IPS-NIHi11 (cell line): ENCODE results near the gene TST.
A peak's percentile ranks its signal among the peaks of the same experiment; 100 is the strongest.
"Not testable (repeated sequence)": the region's sequence is repeated elsewhere in the genome, so short reads cannot be mapped to it uniquely, and the experiment has no call there.

ENCODE experiments used
- DNase-seq: peaks from one replicate; pipeline ENCODE4 v3.0.0; 2012; ENCODE audit warnings: mixed read lengths, low spot score

The TST gene

GRCh38 chr22:37014415-37014806 is 4.8 kb downstream of the TST start:
- no peak for DNase-seq

DNA sequence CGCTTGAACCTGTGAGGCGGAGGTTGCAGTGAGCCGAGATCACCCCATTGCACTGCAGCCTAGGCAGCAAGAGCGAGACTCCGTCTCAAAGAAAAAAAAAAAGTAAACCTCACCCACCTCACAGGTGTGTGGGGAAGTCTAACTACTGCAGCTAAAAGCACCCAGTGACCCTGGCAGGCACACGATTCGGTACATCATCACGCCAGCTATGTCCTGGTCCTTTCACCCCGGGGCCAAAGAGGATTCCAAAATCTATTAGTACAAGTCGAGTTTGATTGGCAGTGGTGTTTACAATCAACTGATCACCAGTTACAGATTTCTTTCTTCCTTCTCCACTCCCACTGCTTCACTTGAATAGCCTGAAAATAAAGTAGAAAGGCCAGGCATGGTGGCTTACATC is 6.3 kb downstream of the TST start:
- no peak for DNase-seq

- DNase-seq, result no peak
Observed at GRCh38 chr22:37012262-37012904, 6.9 kb downstream of the TST start.

DNA sequence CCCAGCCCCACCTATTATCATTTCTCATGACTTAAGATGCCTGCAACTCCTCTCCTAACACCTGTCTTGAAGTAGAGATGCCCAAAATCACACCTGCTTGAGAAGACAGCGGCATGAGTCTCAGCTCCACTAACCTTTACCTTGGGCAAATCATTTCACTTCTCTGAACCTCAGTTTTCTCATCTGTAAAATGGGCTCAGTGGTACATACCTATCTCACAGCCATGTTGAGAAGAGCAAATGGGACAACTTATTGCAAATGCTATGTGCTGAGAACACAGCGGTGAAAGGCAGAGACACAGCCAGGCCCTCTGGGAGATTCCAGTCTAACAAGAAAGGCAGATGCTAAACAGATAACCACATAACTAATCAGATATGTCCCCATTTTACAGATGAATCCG is 7.8 kb downstream of the TST start:
- DNase-seq, result no peak

DNA sequence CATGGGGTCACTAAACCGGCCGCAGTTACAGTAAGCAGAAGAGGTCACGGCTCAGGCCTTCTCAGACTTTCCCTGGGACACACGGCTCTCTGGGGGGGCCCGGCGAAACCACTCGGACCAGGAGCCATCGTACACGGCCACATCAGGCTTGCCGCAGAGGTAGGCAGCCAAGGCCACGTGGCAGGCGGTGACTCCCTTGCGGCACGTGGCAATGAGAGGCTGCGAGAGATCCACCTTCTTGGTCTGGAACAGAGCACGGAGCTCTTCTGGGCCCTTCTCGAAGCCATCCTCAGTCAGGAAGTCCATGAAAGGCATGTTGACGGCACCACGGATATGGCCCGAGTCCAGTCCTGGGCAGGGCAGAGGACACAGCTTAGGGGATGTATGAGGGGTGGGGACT is 8.3 kb downstream of the TST start:
- no peak for DNase-seq

GRCh38 chr22:37010174-37010573 is 9.1 kb downstream of the TST start:
- DNase-seq, result no peak

GRCh38 chr22:37009490-37009889 is 9.8 kb downstream of the TST start:
- DNase-seq, result no peak

GRCh38 chr22:37008365-37008764 is 10.9 kb downstream of the TST start:
- no peak for DNase-seq

DNA sequence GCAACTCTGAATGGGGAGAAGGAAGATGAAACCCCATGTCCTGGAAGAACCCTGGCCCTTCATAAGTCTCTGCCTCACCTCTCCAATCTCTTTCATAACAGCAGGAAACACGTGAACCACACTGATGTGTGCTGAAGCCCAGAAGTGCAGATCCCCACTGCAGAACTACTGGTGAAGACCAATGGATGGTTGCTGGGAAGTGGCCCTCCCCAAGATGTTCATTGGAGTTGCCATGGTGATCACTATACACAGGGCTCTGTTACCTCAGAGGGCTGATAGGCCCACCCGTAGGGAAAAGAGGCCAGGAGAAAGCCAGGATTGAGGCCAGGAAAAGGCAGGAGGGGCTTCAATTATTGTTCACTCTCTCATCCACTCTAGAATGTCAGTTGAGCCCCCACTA is 11.6 kb downstream of the TST start:
- peak; percentile 70 for DNase-seq

DNA sequence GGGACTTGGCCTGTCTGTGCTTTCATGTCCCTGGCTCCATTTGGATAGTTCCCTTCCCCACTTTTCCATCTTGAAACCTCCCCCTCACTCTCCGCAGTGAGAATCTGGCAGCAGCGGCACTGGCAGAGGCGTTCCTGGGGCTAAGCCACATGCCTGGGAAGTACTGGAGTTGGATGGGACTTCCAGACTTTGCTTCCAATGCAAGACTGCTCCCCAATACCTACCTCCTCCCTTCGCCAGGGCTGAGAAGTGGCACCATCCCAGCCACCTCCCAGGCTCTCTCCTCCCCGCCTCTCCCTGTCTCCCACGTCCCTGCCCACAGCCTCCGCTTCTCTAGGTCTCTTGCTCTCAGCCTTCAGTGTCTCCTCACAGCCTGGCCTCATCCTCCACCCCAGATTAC is 16.6 kb downstream of the TST start:
- DNase-seq, result no peak

- DNase-seq, result no peak
Observed at GRCh38 chr22:37001826-37002225, 17.4 kb downstream of the TST start.

DNA sequence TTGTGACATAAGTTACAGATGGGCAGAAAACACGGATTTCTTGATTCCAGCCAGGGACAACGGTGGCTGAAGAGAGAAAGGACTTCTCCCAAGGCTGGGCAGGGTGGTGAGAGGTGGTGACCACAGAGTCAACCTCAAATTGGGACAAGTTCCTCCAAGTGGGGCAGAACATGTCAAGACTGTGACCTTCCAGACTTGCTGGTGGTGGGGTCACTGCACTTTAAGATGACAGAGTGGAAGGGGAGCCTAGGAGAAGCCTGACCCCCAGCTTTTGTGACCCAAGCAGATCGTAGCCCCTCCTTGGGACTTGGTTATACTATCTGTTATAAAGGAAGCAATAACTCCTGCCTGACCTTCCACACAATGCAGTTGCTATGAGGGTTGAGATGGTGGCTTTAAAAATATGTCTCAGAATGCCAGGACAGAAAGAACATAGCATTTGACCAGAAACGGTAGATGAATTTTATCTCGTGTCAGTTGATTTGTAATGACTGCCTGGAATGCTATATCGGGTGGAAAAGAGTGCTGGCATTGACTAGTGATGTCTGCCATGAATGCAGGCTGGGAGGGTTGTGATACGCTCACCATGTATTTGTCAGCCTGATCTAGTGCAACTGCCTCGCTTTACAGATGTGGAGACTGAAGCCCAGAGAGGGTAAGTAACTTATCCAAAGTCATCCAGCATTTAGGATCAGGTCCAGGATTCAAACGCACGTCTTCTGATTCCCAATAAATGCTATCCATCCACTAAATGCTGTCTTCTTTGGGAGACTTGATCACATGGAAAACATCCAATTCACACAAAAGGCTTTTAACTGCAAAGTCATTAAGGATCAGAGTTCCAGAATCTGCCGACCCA is 18.3 kb downstream of the TST start:
- DNase-seq, result no peak

- no peak for DNase-seq
Observed at GRCh38 chr22:36999463-36999862, 19.8 kb downstream of the TST start.

- no peak for DNase-seq
Observed at GRCh38 chr22:36998620-36999351, 20.5 kb downstream of the TST start.

DNA sequence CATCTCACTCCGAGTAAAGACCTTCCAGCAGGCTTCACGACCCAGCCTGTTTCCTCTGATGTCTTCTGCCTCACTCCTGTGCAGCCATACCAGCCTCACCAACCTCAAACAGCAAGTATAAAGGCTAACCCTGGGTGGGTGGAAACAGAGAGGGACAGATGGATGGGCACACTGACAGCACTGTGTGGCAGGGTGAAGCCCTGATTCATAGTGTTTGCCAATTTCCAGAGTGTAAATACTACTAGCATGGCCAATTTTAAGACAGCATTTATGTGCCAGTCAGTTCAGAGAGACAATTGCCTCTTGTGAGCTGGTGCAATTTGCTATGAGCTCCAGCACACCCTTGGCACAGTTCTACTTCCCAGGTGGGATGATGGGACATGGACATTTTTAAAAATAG is 21.5 kb downstream of the TST start:
- DNase-seq, result no peak

GRCh38 chr22:36991206-36991605 is 28.0 kb downstream of the TST start:
- peak; percentile 27 for DNase-seq

DNA sequence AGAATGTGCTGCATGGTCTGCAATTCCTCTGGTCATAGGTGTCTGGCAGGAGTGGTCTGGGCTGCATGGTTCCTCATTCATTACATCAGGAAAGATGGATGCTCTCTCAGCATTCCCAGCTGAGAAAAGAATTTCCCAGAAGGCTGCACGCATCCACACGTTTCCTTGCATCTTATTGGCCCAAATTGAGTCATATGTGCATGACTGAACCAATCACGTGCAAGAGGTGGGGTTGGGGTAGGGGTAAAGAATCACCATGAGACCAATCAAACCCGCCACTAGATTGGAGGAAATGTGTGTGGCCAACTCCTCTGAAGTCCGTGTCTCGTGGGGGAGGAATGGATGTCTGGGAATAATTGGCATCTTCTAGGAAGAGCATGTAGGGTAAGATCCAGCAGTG is 28.8 kb downstream of the TST start:
- no peak for DNase-seq

DNA sequence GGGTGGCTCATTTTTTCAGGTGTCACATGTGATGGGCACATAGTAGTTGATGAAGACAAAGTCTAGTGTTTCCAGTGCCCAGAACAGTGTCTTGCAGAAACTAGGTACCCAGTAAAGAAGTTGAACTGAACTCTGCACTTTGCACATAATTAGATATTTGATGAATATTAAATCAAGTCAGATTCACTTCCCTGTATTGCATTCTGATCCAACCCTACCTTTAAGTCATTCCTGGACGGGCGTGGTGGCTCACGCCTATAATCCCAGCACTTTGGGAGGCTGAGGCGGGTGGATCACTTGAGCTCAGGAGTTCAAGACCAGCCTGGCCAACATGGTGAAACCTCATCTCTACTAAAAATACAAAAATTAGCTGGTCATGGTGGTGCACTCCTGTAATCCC is 30.2 kb downstream of the TST start:
- not testable (repeated sequence) for DNase-seq

DNA sequence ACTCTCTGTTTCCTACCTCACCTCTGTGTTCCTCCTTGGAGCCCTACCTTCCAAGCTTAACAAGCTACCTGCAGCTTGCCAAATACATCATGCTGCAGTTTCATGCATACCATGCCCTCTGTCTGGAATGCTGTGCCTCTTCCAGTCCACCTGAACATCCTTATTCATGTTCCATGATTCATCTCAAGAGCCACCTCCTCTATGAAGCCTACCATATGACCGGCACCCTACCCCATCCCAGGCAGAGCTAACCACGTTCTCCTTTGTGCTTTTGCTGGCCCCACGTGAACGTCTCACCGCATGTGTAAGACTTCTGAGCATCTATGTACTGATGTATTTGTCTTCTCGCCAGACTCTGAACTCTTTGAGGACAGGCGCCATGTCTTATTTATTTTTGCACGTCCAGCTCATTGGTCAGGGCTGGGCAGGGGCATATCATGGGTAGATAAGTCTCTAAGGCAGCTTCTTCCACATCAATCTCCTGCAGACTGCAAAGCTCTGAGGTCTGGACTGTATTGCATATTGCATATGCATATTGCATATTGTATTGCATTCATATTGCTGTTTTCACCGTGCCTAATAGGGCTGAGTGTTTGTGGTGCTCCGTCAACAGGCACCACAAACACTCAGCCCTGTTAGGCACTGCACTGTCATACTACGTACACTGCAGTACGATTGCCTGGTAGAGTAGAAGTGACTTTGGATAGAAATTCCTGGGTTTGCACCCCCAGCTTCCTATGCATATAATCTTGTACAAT is 31.0 kb downstream of the TST start:
- DNase-seq, result no peak

GRCh38 chr22:36986242-36986821 is 32.9 kb downstream of the TST start:
- peak; percentile 68 for DNase-seq

DNA sequence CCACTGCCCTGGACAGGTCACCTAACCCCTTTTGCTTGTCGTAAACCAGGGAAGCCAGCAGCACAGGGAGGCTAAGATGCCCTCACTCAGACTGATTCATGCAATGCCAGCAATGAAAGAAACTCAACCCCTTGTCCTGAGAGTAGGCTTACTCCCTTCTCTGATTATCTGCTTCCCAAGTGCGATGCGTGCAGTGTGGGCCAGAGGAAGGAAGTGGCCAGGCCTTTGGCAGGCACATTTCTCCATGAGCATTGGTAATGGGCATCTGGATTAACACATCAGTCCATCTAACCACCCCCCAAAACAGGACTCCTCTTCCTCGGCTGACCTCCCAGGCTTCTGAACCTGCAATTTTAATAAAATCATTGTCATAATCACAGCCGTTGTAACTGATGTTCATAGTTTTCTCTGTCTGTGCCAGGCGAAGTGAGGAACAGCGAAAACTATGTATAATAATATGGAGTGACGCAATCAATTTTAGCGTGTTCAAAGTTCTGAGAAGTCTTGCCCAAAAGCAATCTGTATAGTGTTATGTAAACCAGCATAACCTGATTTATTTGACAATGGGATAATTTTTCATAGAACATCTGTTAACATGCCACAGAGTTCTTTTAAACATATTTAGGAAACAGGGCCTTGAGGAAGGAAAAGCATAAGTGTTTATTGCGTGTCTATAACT is 33.9 kb downstream of the TST start:
- no peak for DNase-seq
